ENCODE results near the gene RYR3.
"Not testable (repeated sequence)": the region's sequence is repeated elsewhere in the genome, so short reads cannot be mapped to it uniquely, and the experiment has no call there.

Gene RYR3

DNA sequence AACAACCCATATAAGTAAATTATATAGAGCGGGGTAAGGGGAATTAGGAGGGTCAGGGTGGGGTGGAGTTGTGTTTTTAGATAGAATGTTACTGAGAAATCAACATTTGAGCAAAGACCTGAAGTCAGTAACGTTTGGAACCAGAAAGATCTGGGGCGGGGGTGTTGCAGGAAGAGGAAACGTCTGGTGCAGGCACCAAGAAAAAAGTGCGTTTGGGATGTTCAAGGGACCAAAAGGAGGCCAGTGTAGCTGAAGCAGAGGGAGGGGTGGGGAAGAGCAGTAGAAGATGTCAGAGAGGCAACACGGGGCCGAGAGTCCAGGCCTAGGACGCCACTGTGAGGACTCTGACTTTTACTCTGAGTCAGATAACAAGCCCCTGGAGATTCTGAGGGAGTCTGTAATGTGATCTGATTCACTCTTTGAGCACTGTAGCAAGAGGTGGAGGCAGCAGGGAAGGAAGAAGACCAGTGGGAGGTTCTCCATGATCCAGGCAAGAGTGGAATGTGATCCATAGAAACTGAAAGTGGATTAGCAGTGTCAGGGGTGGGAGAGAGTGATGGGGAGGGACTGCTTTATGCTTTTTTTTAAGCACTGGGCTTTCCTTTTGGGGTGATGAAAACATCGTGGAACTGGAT lies 478.3 kb downstream of the RYR3 start:
- no peak for DNase-seq

DNA sequence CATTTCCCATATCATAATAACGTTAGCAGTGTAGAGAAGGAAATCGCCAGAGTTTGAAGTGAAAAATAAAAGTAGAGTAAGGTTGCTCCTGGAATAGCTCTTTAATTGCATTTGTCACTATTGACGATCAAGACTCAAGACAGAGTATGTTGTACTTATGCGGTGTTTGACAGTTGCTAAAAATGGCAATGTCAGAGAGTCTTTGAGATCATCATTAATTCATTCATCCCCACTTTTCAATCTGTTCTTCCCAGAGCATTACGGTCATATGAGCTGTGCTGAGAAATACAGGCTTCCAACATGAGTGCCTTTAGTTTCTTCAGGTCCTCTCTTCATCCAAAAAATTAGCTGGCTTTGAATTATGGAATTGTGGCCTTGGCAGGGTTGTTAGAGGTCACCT lies 483.7 kb downstream of the RYR3 start:
- DNase-seq = no peak

DNA sequence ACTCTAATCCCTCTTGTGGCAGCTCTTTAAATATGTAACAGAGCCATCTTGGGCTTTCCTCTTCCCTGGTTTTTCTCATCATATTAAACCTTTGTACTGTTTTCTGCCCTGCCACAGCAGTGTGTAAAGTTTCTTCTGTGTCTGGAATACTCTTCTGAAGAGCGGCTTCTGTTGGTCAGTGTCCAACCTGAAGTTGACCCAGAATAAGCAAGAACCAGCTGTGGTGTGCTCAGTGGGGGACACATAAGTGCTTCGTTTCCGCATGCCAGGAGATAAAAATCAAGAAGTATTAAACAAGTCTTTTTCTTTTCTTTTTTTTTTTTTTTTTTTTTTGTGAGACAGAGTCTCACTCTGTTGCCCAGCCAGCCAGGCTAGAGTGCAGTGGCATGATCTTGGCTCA lies 484.3 kb downstream of the RYR3 start:
- no peak for DNase-seq

DNA sequence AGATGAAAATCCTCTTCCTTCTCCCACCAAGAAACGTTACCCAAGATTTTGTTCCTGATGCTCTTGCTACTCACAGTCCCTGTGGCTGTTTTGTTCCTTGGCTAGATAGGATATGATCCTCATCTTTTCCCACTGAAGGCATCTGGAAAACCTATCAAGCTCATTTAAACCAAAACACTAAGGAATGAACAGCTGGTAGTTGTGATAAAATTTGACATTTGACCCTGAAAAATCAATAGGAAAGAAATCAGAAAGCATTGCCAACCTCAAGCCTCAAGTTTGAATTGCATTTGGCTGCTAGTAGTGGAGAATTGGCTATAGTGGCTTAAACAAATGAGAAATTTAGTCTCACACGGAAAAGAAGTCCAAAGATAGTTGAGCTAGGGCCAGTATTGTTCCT lies 486.9 kb downstream of the RYR3 start:
- no peak for DNase-seq

DNA sequence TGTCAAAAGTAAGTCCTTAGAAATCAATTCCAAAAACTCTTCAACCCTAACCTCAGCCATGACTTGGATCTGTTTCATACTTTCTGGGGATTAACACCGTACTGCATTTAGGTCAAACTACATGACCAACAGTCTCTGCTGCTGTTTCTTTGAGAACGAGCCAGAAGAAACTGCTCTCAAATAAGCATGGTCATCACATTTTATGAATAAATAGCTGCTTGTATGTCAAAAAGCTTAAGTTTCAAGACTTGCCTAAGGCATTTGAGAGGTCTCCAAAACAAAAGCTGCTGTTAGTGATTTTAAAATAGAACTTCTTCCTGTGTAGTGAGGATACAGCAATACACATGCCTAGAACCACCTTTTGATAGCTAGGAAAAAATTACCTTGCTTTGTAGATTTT lies 491.2 kb downstream of the RYR3 start:
- no peak for DNase-seq

DNA sequence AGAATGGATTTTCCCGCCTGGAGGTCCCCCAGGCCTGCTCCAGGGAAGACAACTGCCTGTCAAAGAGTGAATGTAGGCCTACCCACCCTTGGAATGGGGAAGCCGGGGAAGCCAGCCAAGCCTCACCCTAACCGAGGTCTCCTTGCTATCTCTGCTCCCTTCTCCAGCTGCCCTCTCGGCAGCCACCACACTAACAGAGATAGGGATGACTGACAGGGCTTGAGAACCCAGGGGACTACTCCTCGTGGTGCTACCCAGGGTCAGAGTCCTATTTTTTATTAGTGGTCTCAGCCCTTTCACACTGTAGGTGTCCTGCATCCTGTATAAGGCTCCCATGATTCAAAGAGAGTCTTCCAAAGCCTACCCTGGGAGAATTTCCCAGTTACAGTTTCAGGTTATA lies 496.9 kb downstream of the RYR3 start:
- no peak for DNase-seq

DNA sequence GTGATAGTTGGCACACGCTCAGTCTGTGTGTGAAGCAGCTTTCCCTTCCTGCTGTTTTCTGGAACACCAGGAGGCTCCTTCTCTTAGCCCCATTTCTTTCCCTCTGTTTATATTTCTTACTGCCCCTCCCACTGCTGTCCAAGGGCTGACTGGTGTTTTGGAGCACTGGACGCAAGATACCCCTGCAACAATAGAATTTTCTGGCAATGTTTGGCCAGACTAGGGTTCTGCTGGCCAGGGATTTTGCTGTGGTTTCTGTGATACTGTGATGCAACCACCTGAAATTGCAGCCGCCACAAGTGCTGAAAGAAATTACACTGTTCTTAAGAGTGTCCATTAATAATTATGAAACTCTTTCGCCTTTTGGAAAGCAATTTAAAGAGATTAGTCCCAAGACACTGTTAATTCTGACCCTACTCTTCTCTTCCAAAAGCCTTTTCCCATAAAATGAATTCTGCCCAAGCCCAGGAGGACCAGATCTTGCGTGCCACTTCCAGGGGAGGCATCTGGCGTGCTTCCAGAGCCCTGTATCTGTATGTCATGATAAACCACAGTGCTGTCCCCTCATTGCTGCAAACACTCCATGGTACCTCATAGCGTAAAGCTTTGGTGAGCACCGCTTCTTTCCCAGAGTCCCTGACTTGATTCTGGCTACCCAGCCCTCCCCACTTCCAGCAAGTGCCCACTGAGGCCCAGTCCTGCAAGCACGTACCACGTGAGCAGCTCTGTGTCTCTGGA lies 498.1 kb downstream of the RYR3 start:
- no peak for DNase-seq

DNA sequence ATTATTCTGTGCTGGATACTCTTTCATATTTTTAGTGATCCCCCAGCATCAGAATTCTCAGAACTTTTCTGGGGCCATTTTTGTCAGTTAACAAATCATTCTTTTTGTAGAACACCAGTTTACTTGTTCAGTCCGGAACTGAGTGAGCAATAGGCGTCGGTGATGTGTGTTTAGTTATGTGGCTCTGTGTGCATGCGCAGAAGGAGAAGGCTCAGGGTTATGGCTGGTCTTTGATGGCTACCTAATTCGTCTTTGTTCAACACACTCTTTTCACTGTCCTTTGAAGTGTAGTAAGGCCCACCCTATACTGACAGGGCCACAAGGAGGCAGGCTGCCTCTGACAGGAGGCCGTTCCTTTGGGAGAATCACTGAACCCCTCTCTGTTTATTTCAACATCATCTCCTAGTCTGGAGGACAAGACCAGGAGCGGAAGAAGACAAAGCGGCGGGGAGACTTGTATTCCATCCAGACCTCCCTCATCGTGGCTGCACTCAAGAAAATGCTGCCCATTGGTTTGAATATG lies 499.4 kb downstream of the RYR3 start:
- no peak for DNase-seq

DNA sequence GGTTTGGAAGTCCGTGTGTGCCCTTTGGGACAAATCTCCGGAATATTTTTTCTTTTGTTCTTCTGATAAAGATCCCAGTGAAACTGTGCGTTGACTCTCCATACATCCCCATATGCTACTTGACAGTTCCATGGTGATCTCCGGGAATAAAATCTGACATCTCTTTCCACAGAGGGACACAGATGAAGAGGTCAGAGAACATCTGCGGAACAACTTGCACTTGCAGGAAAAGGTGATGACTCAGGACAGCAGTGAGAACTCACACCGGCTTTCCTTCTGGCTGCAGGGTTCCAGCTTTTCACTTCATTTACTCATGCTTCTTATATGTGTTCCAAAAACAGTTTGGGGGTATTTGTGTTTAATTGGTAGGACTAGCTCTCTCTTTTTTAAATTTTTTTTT lies 500.0 kb downstream of the RYR3 start:
- DNase-seq = no peak

DNA sequence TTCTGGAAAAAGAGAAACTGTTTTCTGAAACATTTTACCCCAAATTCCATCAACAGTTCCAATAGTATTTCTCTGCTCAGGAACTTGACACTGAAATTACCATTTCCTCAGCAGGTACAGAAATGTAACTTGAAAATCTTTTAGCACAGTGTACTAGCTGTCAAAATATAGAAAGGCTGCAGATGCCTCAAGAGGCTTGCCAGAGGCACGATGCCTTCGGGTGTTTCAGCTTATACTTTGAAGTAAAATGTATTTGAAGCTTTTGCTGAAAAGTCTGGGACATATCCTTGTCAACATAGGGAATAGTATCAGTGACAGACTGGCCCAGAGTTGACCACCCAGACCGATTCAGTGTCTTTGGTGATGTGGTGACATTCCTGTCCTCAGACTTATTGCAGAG lies 503.1 kb downstream of the RYR3 start:
- no peak for DNase-seq

DNA sequence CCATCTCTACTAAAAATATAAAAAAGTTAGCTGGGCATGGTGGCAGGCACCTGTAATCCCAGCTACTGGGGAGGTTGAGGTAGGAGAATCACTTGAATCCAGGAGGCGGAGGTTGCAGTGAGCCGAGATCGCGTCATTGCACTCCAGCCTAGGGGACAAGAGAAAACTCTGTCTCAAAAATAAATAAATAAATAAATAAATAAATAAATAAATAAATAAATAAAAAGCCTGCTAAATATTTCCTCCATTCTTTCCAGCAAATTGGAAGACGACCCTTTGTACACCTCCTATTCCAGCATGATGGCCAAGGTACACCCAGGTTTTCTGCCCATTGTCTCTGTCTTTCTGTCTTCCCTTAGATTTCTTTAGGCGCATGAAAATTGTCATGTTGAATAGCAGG lies 508.7 kb downstream of the RYR3 start:
- not testable (repeated sequence) for DNase-seq

DNA sequence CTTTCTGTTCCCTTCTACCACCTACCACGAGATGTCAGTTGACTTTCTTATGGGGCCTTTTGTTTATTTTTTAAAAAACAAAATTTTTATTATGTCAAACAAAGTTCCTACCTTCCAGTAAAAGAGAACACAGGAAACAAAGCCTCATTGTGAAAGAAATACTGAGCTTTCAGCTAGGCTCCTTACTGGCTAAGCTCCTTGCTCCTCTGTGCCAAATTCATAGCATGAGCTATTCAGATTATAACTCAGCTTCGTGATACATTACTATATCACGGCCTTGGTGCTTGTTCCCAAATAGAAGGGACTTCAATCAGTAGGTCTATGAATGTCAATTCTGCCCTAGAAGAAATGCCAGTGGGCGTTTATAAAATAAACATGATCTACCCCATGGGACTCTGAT lies 511.7 kb downstream of the RYR3 start:
- DNase-seq = no peak

DNA sequence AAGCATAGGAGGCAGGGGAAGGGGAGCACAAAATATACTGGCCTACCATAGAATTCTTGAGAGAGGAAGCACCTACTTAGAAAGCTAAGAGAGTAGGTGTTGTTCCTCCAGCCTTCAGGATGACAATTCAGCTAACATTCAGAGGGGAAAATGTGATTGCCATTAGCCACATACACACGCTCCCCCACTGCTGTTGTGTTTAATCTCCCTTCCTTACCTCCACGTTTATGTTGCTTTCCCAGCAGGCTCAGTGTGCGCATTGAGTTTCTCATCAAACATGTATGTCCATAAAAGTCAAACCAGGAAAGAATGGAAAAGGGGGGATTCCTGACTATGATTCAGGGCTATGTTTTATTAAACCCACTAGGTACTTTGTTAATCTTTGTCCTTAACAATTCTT lies 512.4 kb downstream of the RYR3 start:
- DNase-seq = no peak

DNA sequence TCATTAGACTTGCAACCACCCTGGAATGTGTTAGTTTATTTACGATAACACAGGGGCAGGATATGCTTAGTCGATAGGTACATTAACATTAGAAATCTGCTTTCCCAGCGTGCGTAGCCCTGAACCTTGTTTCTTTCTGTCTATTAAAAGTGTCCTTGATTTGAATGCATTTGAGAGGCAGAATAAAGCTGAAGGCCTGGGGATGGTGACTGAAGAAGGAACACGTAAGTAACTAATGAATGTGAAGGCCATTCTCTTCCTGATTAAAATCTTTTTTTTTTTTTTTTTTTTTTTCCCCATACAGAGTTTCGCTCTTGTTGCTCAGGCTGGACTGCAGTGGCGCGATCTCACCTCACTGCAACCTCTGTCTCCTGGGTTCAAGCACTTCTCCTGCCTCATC lies 514.7 kb downstream of the RYR3 start:
- DNase-seq = no peak

DNA sequence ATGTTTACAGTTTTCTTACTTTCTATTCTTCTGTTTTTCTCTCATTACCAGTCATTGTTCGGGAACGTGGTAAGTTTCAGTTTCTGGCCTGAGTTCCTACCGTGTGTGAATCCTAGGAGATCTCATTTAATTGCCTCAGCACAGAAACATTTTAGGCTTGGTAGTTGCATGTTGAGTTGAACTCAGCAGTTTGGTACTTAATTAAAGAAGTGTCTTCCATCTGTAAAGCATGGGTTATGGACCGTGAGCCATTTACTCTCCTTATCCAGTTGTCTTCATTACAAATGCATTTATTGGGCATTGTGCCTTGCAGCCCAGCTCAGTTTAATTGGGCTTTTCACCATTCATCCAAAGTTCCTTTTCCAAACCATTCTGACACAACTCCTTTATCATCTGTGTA lies 515.4 kb downstream of the RYR3 start:
- no peak for DNase-seq

DNA sequence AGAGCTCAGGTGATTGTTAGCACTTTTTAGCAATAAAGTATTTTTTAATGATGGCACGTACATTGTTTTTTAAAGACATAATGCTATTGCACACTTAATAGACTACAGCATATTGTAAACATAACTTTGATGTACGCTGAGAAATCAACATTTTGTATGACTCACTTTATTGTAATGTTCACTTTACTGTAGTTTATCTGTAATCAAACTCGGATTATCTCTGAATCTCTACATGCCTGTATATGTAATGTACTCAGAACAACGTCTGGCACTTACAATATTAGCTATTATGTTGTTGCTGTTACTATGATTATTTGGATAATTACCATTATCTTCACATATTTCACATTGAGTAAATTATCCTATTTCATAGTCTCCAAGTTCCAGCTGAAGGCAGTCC lies 519.6 kb downstream of the RYR3 start:
- no peak for DNase-seq

DNA sequence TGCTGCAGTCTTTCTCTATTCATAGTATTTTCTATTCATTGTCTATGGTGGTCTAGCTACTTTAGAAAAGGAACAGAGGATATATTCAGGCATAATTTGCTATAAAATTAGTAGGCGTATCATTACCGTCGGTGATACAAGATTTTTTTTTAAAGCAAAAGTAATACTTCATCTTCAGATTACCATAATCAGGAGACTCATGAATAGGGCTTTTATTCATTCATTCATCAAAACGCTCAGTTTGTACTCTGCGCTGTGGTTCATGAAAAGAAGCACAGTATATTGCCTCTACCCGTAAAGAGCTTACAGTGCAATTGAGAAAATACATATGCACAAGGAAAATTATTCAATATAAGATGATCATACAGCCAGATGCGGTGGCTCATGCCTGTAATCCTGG lies 520.9 kb downstream of the RYR3 start:
- DNase-seq = no peak

DNA sequence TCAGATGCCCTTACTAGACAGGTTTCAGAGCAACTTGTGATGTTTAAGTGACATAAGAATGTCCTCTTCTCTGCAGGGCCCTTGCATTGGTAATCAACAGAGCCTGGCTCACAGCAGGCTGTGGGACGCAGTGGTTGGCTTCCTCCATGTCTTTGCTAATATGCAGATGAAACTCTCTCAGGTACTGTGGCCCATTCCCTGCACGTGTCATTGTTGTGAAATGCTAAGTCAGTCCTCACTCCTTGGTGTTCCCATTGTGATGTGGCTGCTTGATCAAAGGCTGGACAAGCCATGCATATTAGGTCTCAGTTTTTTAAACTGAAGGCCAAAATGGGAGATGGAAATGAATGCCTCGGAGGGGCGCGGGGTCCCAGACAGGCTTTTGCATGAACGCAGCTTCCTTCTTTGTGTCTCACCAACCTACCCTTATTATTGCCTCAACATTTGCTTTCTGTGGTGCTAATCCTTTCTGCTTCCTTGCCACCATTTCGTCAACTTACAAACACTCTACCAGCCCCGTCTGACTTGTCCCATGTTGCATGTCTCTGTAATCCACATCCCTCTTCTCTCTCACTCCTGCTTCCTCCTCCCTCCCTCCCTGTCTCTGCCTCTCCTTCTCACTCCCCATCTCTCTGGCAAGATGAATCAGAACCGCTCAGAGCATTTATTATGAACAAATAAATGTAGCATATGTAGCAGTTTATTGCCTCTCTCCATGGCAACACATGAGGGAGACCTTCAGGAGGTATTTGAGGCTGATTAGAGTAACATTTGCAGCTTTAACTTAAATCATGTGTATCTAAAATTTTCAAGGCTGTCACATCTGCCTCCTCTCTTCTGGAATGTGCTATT lies 524.4 kb downstream of the RYR3 start:
- no peak for DNase-seq

DNA sequence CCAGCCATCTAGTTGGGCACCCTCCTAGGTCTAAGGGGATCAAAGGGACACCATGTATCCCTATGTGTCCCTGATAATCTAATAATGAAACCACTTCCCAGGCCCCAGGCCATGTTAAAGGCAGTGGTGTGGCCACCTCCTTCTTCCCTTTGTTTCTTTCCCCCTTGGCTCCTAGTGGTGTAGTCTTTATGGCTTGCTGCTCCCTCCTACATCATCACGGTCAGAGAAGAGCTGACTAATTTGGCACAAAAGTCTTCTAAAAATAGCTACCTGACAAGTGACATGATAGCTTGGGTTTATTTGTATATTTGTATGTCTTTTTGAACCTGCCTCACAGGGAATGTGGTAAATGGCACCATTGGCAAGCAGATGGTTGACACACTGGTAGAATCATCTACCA lies 526.5 kb downstream of the RYR3 start:
- no peak for DNase-seq

DNA sequence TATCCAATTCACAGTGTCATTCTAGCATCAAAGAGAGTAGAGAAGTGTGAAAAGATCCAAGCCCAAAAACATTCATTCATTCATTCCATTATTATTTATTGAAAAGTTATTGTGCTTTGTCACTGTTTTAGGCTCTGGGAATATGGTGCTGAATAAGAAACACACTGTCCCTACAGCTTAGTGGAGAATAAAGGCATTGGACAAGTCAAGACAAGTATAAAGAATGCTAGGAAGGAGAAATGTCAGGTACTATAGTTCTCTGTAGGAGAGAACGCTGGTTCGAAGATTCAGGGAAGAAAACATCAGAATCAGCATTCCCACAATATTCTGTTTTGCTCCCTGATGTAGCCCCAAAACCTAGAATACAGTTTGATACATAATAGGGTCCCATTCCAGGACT lies 528.8 kb downstream of the RYR3 start:
- no peak for DNase-seq

DNA sequence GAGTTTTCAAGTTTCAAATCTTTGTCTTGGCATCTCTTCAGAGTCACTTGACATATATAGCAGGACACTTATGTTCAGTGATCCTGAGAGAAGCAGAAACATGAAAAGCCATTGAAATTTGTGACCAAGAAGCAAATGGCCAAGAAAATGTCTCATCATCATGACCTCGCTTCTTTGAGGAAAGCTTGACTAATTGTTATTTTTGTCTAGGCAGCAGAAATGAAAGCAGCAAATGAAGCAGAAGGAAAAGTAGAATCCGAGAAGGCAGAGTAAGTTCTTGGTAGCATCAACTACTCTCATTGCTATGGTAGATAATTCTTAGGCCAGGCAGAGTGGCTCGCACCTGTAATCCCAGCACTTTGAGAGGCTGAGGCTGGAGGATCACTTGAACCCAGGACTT lies 529.8 kb downstream of the RYR3 start:
- no peak for DNase-seq

DNA sequence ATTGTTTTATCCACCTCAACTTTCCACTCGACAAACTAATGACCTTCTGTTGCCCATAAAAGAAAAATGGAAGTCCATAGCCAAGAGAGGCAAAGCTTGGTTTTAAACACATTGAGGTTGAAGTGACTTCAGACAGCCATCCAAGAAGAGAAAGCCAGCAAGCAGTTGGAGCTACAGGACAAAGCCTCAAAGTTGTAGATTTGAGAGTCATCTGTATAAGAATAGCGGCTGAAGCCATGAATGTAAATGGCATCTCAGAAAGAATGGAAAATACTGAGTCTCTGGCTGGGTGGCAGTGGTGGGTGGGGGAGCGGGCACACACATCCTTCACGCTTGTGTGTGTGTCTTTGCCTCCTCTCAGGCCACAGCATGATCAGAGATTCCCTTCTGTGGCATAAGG lies 533.4 kb downstream of the RYR3 start:
- no peak for DNase-seq

DNA sequence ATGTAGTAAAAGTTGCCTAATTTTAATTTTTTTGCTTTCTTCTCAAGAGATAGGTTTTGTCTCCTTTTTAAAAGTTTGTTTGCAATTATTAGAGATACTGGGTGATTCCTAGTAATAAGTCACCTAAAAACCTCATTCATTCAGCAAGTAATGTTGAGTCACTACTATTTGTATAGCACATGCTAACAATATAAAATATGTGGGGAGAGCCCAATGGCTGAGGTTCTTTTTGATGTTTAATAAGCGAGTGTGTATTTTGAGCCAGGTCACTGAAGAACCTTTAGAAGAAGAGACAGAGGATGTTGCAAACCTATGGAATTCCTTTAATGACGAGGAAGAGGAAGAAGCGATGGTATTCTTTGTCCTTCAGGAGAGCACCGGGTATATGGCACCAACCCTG lies 533.8 kb downstream of the RYR3 start:
- no peak for DNase-seq

DNA sequence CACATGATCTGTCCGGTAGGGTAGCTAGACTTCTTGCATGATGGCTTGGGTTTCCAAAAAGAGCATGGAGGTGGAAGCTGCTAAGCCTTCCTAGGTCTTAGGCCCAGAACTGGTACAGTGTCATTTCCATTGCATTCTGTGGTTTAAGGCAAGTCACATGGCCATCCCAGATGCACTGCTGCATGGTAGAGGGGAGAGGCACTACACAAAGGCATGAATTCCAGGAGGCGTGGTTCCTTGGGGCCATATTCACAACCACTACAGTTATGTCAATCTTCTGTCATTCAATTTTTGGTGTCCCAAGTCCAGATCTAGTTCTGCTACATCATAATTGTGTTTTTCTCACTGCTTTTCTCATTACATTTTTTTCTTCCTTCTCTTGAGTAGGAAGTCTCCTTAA lies 535.4 kb downstream of the RYR3 start:
- no peak for DNase-seq
